Activated CD4-positive, alpha-beta T cell treated with anti-CD3 and anti-CD28 coated beads for 1 hour (primary cell): ENCODE results near the gene ACAT2.
A peak's percentile ranks its signal among the peaks of the same experiment; 100 is the strongest.
"Not testable (repeated sequence)": the region's sequence is repeated elsewhere in the genome, so short reads cannot be mapped to it uniquely, and the experiment has no call there.

Experiments
- DNase-seq: peaks from one replicate; pipeline ENCODE4 v3.0.0-alpha.2; 2020

ACAT2 gene

GRCh38 chr6:159777240-159777904, 15.5 kb downstream of the ACAT2 start:
- DNase-seq = no peak

- DNase-seq = no peak
These were observed 16.3 kb downstream of the ACAT2 start for GRCh38 chr6:159778131-159778530.

DNA sequence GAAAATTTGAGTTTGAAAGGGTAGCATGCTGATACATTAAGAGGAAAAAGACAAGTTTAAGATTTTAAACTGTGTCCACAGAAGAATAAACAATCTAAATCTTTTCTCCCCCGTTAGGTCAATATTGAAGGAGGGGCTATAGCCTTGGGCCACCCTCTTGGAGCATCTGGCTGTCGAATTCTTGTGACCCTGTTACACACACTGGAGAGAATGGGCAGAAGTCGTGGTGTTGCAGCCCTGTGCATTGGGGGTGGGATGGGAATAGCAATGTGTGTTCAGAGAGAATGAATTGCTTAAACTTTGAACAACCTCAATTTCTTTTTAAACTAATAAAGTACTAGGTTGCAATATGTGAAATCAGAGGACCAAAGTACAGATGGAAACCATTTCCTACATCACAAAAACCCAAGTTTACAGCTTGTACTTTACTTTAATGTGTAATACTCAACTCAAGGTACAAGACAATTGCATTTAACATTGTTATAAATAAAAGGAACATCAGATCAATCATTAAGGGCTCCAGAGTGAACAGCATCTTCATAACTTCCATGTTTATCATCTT, 16.8 kb downstream of the ACAT2 start:
- no peak for DNase-seq

DNA sequence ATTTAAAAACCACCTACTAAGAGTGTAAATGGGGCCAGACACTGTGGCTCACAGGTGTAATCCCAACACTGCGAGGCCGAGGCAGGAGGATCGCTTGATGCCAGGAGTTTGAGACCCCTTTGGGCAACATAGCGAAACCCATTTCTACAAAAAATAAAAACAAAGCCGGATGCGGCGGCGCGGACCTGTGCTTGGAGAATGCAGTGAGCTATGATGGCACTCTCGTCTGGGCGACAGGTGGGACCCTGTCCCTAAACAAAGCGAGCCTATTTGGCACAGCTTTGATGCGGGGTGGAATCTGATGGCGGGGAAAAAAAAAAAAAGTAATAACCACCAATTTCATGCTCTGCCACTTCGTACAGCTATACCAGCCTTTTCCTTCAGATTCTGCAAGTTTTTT, 26.4 kb downstream of the ACAT2 start:
- DNase-seq = no peak

GRCh38 chr6:159788753-159789376, 27.0 kb downstream of the ACAT2 start:
- no peak for DNase-seq

DNA sequence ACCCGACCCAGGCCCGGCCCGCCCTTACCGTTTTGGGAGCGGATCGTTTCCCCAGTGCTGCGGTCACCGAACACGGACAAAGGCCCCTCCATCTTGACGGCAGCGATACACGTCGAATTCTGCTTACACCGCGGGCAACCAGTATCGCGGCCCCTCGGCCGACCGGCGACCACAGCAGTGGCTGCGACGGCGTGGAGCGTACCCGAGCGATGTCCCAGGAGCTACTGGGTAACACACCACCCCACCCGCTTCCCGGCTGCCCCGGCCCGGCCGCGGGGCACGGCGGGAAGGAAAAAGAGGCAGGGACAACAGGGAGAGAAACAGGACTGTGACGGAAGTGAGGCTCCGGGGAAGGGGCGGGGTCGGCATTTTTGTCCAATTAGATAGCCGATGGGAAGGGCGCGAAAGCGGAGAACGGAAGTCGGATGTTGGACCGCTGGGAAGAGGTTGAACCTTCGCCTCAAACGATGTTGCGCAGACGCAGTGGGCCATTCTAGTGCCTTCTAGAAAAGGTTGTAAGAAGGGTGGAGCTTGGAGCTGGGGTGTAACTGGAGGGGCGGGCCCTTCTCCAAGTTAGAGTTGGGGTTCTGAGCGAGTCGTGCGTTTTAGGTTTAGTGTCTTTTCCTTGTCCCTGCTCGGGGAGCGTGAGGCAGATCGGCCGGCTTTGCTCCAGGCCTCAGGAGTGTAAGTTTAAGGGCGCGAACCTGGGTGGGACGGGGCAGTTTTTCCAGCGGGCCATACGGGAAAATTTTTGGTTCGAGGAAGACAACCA, 27.7 kb downstream of the ACAT2 start, which contains the start of gene TCP1:
Gene TCP1 (minus strand): TSS at position 226 of the 772 bp plus-strand sequence. CDS start 134 bp downstream, at position 92.
- DNase-seq = peak; percentile 98

DNA sequence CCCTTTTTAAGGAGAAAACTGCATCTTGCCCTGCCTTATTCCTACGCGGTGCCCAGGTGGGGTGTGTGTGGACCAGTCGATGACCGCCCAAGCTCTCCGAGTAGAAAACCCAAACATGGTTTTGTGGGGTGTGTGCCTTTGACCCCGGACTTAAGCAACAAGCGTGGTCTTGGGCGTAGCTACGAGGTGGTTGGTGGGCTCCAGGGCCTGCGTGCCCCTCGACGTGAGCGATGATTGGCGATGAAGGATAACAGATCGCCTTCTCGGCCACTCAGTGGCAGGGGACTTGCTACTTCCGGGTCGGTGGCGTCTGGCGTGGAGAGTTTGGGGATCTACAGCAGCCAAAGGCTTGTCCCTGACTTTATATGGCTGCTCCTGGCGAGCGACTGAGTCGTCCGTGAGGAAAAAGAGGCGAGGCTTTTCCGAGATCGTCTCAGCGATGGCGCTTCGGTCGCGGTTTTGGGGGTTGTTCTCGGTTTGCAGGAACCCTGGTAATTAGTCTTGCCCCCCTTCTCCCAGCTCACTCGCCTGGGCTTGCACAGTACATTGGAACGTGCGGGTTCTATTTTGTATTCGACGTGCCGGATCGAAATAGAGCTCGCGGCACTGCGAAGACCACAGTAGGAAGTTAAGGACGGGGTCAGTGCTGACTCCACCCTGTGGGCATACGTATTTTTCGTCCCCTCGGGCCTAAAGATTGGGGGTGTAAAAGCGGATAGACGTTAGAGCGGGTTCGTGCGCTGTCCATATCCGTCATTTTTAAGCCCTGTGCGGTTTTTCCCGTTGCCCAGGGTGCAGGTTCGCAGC, 28.5 kb downstream of the ACAT2 start, which contains the start of gene MRPL18:
Gene MRPL18 (plus strand): TSS at position 319 of the 807 bp plus-strand sequence. CDS start 121 bp downstream, at position 440.
- DNase-seq = peak; percentile 76

DNA sequence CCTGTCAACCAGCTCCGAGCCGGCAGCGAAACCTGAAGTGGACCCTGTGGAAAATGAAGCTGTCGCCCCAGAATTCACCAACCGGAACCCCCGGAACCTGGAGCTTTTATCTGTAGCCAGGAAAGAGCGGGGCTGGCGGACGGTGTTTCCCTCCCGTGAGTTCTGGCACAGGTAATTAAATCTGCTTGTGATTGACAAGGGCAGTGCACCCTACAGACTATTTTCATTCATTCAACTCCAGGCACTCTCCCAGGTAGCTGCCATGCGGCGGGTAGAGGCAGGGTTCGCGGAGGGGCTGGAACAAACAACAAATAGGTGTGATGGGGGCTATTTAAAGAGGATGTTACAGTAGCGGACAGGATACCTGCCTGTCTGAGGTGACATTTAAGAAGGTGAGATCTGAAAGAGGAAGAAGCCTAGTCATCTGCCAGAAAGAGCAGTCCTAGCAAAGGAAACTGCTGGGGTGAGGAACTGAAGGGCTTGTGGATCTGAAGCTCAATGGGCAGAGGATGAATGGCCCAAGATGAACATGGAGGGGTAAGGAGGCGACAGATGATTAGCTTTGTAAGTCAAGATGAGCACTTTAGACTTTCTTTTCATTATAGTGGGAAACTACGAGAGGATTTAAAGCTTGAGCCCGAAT, 29.2 kb downstream of the ACAT2 start:
- no peak for DNase-seq

DNA sequence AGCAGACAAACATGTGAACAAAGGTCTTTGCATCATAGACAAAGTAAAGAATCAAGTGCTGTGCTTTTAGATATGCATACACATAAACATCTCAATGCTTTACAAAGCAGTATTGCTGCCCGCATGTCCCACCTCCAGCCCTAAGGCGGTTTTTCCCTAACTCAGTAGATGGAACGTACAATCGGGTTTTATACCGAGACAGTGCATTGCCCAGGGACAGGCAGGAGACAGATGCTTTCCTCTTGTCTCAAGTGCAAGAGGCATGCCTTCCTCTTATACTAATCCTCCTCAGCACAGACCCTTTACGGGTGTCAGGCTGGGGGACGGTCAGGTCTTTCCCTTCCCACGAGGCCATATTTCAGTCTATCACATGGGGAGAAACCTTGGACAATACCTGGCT, 33.1 kb downstream of the ACAT2 start:
- not testable (repeated sequence) for DNase-seq

DNA sequence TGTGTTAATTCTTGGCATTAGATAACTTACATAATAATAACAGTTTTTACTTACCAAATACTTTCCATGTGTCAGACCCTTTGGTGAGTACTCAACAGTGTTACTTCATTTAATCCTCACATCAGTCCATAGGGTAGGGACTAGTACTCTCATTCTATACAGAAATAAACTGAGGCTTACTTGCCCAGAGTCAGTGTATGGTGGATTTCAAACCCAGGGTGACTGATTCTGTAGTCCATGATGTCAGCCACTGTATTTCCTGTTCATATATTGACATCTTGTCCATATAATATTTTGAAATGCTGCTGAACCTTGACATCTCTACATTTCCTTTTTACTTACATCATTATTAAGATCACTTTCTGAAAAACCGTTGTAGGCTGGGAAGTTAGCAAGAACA, 35.7 kb downstream of the ACAT2 start:
- no peak for DNase-seq

DNA sequence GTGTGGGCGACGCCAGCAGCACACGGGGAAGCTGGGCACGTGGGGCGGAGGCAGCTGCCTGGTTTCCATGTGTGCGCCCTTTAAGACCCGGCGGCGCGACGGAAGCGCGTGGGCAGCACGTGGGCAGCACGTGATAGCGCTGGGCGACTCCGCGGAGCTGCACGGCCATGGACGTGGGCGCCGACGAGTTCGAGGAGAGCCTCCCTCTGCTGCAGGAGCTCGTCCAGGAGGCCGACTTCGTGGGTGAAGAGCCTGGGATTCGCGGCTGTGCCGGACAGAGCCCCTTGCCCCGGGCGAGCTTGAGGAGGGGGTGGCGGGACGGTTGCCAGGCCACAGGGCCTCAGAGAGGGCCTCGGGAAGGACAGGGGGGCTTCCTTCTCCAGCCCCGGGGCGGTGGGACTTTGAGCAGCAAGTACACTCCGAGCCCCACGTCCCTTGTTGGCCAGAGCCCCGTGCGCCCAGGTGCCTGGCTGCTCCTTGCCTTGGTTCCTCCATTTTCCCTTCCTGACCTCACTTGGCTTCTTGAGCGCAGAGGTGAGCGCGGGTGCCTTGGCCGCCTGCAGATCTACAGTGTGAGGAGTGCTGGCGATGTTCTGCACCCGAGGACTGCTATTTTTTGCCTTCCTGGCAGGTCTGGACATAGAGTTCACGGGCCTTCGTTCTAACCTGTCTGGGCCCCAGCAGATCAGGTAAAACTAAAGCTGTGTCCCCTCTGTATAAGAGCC, 38.5 kb downstream of the ACAT2 start, which contains the start of gene PNLDC1:
Gene PNLDC1 (plus strand): TSS at position 136 of the 725 bp plus-strand sequence. CDS start 32 bp downstream, at position 168.
- no peak for DNase-seq

DNA sequence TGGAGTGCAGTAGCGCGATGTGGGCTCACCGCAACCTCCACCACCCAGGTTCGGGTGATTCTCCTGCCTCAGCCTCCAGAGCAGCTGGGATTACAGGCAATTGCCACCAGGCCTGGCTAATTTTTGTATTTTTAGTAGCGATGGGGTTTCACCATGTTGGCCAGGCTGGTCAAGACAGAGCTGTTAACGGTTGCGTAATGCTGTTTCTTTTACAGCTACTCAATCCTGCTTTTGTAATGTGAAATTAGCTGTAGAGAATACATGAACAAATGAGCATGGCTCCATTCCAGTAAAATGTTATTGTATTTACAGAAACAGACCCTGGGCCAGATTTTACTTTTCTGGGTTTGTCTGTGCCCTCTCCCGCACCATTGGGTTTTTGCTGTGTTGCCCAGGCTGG, 40.1 kb downstream of the ACAT2 start:
- DNase-seq = no peak

GRCh38 chr6:159804504-159804903, 42.7 kb downstream of the ACAT2 start:
- DNase-seq = no peak

DNA sequence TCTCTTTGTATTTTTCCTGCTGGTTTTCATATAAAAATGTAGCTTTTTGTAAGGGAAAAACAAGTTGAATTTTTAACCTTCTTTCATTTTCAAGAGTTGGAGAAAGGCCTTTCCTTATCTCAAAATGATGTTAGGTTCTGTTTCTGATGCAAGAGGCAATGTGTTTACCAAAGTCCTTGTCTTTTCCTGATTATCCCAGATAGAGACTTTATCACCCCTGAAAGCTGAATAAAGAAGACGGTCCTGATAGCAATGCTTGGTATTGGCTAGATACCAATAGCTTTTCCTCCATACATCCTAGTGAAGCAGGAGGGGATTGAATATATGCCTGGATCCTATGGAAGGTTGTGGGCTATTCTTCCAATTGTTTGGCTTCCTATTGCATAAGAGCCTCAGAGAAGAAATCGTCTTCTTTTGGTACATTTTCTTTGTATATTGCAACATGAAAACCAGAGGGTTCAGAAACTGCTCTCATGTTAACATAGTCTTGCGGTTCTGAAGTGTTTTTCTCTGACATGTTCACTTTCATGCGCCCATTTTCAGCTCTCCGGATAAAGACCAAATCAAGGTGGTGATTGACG, 43.7 kb downstream of the ACAT2 start:
- DNase-seq = no peak

DNA sequence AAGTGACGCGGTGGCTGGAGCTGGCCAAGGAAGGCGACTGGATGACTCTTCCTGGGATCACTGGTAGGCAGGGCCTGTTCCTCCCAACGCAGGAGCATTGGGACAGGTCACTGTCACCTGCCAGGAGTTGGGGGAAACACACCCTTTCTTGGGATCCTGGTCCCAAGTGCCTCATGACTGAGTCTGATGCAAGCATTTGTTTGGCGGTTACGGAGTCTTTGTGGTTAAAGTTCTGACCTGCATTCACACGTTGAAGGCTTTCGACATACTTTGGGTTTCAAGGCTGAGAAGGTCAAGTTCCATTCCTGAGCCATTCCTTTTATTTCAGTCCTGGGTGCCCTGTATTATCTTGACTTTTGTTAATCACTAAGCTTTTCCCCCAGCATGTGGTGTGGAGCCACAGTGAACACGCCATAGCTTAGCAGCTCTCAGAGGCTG, 44.2 kb downstream of the ACAT2 start:
- DNase-seq = no peak

- DNase-seq = no peak
These were observed 45.5 kb downstream of the ACAT2 start for GRCh38 chr6:159807150-159807858.

- DNase-seq = no peak
These were observed 46.8 kb downstream of the ACAT2 start for GRCh38 chr6:159808647-159809046.

DNA sequence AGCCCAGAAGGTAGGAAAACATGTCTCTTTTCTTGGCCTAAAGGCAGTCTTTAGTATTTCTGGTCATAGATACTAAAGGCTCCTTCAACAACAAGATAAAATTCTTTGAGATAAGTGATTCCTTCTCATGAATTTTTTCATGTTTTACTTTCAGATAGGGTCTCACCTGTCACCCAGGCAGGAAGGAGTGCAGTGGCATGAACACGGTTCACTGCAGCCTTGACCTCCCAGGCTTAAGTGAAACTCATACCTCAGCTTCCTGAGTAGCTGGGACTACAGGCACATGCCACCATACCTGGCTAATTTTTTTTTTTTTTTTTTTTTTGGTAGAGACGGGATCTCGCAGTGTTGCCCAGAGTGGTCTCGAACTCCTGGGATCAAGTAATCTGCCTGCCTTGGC, 47.3 kb downstream of the ACAT2 start:
- DNase-seq = no peak

- no peak for DNase-seq
These were observed 51.9 kb downstream of the ACAT2 start for GRCh38 chr6:159813781-159814180.

GRCh38 chr6:159815410-159815809, 53.6 kb downstream of the ACAT2 start:
- no peak for DNase-seq
